ENCODE results near the gene UNC13B.

DNA sequence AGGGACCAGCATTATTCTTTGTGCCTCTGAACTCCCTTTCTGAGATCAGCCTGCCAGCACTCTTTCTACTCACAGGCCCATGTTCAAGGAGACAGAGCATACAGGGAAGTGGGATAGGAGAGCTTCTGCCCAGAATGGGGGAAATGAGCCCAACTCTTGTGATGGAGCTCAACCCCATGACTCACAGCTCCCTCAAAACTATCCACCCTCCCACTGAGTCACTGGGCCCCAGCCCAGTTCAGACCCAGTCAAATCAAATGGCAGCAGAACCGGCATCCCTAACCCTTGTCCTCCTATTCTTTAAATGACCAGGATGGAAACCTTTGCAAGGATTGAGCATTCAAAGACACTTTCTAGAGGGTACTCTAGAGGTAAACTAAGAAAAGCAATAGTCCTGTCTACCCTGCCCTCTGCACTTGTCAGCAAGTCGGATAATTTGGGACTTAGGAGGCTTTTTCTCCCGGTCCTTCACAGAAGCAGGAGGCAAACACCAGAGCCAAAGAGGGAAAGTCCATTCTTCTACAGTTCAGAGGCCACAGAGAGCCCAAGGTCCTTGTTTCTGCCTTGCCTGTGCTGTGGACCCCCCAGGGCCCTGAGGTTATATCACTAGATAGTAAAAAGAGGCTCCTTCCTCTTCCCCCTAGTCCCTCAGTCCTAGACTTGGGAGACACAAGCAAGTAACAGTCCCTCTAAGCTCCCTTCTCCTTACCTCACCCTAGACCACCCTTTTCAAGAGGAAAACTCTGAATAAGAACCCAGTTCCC is 49.4 kb upstream of the UNC13B start:
- TF ChIP-seq, protein P1, sequence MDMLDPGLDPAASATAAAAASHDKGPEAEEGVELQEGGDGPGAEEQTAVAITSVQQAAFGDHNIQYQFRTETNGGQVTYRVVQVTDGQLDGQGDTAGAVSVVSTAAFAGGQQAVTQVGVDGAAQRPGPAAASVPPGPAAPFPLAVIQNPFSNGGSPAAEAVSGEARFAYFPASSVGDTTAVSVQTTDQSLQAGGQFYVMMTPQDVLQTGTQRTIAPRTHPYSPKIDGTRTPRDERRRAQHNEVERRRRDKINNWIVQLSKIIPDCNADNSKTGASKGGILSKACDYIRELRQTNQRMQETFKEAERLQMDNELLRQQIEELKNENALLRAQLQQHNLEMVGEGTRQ (CRISPR knock-in tag; IDR thresholded peaks at IDR 0.05), result no peak
- TF ChIP-seq, protein P2, sequence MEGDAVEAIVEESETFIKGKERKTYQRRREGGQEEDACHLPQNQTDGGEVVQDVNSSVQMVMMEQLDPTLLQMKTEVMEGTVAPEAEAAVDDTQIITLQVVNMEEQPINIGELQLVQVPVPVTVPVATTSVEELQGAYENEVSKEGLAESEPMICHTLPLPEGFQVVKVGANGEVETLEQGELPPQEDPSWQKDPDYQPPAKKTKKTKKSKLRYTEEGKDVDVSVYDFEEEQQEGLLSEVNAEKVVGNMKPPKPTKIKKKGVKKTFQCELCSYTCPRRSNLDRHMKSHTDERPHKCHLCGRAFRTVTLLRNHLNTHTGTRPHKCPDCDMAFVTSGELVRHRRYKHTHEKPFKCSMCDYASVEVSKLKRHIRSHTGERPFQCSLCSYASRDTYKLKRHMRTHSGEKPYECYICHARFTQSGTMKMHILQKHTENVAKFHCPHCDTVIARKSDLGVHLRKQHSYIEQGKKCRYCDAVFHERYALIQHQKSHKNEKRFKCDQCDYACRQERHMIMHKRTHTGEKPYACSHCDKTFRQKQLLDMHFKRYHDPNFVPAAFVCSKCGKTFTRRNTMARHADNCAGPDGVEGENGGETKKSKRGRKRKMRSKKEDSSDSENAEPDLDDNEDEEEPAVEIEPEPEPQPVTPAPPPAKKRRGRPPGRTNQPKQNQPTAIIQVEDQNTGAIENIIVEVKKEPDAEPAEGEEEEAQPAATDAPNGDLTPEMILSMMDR (IDR thresholded peaks at IDR 0.05), result no peak
- TF ChIP-seq FOXK1 (CRISPR knock-in tag; IDR thresholded peaks at IDR 0.05) (no peak), NR2C2 (CRISPR knock-in tag; IDR thresholded peaks at IDR 0.05) (no peak), GABPB1 (CRISPR knock-in tag; IDR thresholded peaks at IDR 0.05) (no peak), TCF7 (CRISPR knock-in tag; IDR thresholded peaks at IDR 0.05; ENCODE audit: low read depth) (no peak)
- TF ChIP-seq, protein P3, sequence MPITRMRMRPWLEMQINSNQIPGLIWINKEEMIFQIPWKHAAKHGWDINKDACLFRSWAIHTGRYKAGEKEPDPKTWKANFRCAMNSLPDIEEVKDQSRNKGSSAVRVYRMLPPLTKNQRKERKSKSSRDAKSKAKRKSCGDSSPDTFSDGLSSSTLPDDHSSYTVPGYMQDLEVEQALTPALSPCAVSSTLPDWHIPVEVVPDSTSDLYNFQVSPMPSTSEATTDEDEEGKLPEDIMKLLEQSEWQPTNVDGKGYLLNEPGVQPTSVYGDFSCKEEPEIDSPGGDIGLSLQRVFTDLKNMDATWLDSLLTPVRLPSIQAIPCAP (CRISPR knock-in tag; IDR thresholded peaks at IDR 0.05), result no peak
- TF ChIP-seq, protein P4, sequence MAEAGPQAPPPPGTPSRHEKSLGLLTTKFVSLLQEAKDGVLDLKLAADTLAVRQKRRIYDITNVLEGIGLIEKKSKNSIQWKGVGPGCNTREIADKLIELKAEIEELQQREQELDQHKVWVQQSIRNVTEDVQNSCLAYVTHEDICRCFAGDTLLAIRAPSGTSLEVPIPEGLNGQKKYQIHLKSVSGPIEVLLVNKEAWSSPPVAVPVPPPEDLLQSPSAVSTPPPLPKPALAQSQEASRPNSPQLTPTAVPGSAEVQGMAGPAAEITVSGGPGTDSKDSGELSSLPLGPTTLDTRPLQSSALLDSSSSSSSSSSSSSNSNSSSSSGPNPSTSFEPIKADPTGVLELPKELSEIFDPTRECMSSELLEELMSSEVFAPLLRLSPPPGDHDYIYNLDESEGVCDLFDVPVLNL (CRISPR knock-in tag; IDR thresholded peaks at IDR 0.05; ENCODE audit: borderline replicate concordance, low read depth), result no peak
- TF ChIP-seq, protein P5, sequence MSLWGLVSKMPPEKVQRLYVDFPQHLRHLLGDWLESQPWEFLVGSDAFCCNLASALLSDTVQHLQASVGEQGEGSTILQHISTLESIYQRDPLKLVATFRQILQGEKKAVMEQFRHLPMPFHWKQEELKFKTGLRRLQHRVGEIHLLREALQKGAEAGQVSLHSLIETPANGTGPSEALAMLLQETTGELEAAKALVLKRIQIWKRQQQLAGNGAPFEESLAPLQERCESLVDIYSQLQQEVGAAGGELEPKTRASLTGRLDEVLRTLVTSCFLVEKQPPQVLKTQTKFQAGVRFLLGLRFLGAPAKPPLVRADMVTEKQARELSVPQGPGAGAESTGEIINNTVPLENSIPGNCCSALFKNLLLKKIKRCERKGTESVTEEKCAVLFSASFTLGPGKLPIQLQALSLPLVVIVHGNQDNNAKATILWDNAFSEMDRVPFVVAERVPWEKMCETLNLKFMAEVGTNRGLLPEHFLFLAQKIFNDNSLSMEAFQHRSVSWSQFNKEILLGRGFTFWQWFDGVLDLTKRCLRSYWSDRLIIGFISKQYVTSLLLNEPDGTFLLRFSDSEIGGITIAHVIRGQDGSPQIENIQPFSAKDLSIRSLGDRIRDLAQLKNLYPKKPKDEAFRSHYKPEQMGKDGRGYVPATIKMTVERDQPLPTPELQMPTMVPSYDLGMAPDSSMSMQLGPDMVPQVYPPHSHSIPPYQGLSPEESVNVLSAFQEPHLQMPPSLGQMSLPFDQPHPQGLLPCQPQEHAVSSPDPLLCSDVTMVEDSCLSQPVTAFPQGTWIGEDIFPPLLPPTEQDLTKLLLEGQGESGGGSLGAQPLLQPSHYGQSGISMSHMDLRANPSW (CRISPR knock-in tag; conservative IDR thresholded peaks at IDR 0.05; ENCODE audit: low read depth), result no peak
- TF ChIP-seq, protein P6, sequence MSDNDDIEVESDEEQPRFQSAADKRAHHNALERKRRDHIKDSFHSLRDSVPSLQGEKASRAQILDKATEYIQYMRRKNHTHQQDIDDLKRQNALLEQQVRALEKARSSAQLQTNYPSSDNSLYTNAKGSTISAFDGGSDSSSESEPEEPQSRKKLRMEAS (CRISPR knock-in tag; IDR thresholded peaks at IDR 0.05), result no peak
- TF ChIP-seq, protein P7, sequence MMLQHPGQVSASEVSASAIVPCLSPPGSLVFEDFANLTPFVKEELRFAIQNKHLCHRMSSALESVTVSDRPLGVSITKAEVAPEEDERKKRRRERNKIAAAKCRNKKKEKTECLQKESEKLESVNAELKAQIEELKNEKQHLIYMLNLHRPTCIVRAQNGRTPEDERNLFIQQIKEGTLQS (CRISPR knock-in tag; conservative IDR thresholded peaks at IDR 0.05), result no peak
- TF ChIP-seq, protein P8, sequence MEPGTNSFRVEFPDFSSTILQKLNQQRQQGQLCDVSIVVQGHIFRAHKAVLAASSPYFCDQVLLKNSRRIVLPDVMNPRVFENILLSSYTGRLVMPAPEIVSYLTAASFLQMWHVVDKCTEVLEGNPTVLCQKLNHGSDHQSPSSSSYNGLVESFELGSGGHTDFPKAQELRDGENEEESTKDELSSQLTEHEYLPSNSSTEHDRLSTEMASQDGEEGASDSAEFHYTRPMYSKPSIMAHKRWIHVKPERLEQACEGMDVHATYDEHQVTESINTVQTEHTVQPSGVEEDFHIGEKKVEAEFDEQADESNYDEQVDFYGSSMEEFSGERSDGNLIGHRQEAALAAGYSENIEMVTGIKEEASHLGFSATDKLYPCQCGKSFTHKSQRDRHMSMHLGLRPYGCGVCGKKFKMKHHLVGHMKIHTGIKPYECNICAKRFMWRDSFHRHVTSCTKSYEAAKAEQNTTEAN (CRISPR knock-in tag; IDR thresholded peaks at IDR 0.05), result no peak
